AG09319 (cell line): ENCODE results near the gene JPH3.

Experiments
- DNase-seq: peaks from one replicate; pipeline ENCODE4 v3.0.0-alpha.2; 2010; ENCODE audit warnings: low read depth; ENCODE audit errors: extremely low read depth
- CTCF ChIP-seq: IDR thresholded peaks from 2 replicates; pipeline ENCODE4 v1.5.1; 2011; ENCODE audit warnings: low read depth, mild to moderate bottlenecking, inconsistent platforms, low read length, moderate library complexity

The JPH3 gene

GRCh38 chr16:87744750-87745514, 142.6 kb downstream of the JPH3 start:
- no peak for DNase-seq
- TF ChIP-seq CTCF, result no peak

- TF ChIP-seq CTCF, result no peak
- no peak for DNase-seq
These were observed 143.9 kb downstream of the JPH3 start for GRCh38 chr16:87746178-87746577.
